ENCODE measurements around the gene PPP6R3. TPM values are rescaled to one million over a fixed set of nuclear protein-coding genes. Genes with fewer than 3 reads are reported as not detected.
"Not testable (repeated sequence)": the region's sequence is repeated elsewhere in the genome, so short reads cannot be mapped to it uniquely, and the experiment has no call there.

PPP6R3 gene
- total RNA-seq, 1 donor from 2014 or later, result 81.3 TPM

DNA sequence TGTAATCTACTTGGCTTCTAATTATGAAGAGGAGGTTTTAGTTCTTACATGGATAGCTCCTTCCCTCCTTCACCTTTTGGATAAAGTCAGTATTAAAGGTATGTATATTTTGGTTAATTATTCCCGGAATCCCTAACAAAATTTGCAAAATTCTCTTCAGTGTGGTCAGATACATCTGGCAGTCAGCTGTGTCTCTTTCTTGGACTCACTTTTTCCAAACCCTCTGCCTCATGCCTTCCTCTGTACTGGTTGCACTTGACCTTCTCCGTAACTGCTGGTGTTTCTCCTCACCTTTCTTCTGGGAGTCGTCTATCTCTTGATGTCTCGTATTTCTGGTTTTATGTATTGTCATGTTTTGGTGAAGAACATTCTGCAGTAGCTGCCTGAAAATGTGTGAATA, 62.5 kb downstream of the PPP6R3 start:
- no peak for DNase-seq (ENCODE audit: low spot score)

DNA sequence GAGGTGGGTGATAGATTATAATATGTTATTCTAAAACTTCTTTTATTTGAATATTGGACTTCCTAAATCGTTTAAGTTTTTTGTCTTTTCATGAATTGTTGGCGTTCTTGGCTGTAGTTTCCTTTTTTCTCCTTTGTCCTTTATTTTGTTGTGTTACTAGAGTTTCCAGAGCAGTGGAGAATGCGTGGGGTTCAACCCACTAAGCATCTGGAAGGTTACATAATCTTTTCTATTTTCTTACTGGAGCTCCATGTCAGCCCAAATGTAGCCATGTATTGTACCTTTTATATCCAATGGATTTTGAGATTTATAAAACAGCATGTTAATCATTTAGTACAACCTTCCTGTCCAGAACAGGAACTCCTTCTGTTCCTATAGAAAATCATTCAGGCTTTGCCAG, 63.2 kb downstream of the PPP6R3 start:
- DNase-seq (ENCODE audit: low spot score), result no peak

DNA sequence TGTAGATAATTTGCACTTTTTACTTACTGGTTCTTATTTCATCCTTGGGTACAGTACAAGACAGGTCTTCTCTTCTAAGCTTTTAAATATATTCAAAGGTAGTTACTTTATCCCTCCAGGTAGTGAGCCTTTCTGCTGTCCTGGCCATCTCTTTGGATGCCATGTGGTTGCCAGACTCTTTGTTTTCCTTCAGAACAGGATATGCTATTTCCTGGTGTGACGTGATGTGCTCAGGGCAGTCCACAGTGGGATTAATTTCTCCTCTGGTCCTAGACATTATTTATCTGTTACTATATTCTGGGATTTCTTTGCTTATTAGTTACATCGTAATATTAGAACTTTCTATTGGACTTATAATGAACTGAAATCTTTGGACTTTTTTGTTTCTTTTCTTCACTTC, 63.7 kb downstream of the PPP6R3 start:
- no peak for DNase-seq (ENCODE audit: low spot score)

DNA sequence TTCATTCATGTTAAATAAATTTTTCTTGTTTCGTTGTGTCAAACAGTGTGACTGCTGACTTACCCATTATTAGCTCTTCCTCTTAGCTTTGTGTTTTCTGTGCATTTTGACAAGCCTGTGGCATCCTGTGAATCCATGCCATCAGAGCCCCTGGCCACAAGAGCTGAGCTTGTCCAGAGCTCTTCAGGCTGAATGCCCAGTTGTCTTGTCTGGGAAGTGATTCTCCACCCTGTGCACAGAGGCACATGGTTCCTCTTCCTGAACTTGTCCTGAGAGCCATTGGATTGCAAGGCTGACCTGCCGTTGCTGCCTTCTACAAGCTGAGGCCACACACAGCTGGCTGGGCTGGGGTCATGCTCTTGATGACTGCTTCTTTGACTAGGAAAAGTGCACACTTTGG, 64.1 kb downstream of the PPP6R3 start:
- no peak for DNase-seq (ENCODE audit: low spot score)

DNA sequence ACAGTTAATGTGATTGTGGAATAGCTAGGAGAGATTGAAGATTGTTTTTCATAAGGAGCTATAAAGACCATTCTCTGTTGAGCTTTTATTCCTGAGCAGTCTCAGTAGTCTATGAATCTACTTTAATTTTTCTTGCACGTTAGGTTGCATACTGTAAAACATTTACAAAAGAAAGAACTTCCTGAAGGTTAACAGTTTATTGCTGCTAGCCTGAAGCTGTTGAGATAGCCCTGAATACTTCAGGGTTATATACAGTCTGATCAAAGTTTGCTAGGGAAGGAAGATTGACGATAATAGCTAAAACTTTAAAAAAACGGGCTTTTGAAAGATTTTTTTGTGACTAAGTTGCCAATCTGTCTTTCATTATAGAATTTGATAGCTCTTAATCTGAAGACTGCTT, 64.8 kb downstream of the PPP6R3 start:
- DNase-seq (ENCODE audit: low spot score), result no peak

DNA sequence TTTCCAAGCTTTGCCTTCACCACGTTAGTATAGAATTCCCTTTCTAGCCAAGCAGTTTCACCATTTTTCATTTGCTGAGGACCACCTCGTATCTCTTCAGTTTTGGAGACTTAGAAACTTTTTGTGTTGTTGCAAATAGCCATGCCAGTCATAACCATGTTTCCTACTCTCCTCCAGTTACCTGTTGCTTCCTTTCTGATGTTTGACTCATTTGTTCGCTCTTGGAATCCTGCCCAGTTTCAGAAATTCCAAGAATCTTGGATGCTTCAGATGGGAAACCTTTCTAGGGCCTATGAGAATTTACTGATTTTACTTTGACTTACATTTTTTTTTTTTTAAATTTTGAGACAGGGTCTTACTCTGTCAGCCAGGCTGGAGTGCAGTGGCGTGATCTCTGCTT, 65.4 kb downstream of the PPP6R3 start:
- DNase-seq (ENCODE audit: low spot score), result no peak

DNA sequence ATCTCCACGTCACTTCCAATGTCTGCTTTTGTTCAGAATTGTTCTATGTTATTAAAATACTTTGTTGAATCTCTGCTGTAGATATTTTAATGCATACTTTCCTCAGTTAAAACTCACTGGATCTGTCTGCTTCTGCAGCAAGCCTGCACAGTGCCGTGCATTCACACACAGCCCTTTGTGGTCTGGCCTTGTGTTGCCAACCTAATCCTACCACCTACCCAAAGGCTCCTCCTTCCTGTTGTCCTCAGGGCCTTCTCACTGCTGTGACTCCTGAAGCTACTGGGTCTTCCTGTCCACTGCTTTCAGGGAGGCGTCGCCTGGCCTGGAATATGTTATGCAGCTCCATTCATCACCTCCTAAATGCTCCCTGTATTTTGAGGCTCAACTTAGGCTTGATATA, 67.0 kb downstream of the PPP6R3 start:
- no peak for DNase-seq (ENCODE audit: low spot score)

DNA sequence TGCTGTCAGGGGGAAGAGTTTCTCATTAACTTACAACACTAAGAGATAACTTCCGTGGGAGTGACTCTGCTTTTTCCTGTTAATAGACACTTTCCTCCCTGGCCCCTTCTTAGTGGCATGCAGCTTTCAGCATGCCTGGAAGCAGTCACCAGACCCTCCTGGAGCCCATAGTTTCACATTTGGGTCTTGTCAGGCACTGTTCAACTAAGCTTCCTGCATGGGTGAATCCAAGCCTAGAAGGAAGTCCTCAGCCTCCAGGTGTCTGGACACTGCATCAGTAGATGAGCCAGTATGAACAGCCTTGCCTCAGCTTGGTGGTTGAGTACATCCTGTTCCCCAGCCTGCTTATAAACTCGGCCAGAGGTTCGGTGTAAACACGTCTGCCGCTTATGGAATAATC, 68.1 kb downstream of the PPP6R3 start:
- DNase-seq (ENCODE audit: low spot score), result no peak

DNA sequence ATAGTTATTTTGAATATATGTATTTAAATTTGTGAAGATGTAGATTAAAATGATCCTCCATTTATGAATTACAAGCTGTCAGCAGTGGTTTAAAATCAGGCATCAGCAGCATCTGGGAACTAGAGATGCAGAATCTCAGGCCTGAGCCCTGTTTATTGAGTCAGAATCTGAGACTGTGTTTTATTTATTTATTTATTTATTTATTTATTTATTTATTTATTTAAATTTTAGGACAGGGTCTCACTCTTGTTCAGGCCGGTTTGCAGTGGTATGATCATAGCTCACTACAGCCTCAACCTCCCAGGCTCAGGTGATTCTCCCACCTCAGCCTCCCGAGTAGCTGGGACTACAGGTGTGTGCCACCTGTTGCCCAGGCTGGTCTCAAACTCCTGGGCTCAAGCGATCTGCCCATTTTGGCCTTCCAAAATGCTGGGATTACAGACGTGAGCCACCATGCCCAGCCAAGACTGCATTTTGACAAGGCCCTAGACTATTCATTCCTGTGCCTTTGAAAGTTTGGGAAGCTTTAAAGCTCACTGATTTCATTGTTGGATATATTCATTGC, 70.7 kb downstream of the PPP6R3 start:
- DNase-seq (ENCODE audit: low spot score), result no peak

DNA sequence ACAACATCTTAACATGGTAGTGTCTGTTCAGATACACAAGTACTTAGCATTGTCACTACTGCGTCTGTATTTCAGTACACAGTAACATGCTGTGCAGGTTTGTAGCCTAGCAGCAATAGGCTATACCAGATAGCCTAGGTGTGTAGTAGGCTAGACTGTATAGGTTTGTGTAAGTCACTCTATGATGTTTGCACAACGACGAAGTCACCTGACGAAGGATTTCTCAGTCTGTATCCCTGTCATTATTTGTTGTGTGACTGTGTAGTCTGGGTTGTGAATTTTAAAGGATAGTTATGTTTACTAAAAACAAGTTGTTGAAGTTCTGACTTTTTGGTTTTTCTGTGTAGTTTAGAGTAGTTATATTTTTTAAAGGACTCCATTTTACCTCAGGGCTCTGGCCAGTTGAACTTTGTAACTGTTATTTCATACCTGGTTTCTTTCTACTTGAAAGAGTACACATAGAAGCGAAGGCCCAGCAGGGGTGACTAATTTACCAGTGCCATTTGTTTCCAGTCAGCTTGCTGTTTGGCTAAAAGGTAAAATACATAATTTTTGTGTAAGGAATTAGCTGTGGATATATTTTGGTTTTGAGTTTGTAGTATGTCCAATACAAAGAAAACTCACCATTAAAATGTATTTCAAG, 72.3 kb downstream of the PPP6R3 start:
- no peak for DNase-seq (ENCODE audit: low spot score)

DNA sequence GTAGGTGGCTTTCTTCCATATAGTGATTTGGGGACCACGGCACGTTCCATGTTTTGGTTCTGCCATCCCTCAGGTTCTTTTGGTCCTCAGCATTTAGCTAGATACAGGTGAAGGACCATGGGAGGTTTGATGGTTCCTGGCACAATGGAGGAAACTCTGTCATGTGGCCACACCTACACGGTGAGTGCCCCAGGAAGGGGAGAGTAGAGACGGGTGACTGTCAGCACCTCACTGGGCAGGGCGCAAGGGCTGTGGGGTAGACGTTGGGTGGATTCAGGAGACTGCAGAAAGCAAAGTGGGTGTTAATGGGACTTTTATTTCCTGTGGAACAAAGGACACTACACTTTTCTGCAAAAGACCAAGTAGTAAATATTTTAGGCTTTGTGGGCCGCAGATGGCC, 73.4 kb downstream of the PPP6R3 start:
- no peak for DNase-seq (ENCODE audit: low spot score)

DNA sequence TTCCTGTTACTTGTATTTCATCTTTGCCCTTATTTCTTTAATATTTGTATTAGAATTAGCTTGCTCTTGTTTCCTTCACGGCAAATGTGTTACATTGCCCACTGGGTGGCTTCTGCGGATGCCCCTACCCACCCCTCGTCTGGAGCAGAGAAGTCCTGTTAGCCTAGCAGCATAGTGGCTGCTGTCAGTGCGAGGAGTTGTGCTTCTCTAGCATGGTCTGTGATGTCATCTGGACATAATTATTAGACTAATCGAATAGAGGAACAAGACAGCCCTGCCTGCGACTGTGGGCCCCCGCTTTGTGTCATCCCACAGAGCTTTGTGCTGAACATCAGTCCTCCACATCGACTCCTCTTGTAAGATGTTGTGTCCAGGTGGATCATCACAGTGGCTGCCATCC, 74.5 kb downstream of the PPP6R3 start:
- DNase-seq (ENCODE audit: low spot score), result no peak

DNA sequence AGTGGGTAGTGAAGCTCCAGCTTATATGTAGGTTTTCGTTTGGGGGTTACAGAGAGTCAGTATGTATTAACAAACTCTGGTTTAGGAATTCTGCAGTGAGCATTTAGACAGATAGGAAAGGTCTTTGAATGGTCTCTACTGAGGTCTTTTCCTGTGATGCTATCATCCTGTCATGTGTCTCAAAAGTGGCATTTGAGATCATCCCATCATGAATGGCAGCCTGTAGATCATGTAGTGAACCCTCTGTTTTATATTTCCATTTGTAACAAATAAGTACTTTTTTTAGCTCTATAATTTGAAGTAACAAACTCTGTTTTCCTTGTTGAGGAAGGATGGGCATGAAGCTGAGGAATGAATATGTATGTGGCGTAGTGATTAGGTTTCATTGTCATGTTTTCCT, 76.2 kb downstream of the PPP6R3 start:
- no peak for DNase-seq (ENCODE audit: low spot score)

DNA sequence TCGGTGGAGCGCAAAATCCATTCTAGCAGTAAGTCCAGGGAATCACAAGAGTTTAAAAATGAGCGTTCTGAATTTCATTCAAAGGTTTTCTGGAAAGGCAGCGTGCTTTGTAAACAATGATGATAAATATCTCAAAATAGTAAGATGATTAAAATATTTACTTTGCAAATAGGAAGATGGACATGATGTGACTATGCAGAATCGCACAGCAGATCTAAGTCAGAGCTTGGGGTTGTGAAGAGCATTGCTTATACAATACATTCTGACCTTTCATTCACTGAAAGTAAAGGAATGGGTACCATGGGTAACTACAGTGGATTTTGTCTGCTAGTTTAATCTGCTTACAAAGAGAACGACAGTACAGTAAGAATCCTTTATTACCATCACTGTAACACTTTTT, 77.5 kb downstream of the PPP6R3 start:
- DNase-seq (ENCODE audit: low spot score), result no peak

DNA sequence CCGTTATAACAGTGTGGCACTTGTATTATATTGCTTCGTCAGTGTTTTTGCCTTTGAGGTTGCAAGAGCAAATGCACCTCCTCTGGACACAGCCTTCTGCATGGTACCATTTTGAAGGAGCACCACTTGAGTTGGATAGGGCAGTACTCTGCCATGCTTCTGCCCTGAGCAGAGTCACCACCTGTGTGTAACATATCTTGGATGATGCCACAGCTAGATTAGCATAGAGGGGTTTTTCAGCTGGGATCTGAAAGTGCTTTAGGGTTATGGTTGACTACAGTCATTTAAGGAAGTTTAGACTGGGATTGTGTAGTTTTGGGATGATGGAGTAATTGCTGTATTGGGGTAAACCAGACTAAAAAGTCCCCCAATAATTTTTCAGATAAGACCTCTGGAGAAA, 78.8 kb downstream of the PPP6R3 start:
- no peak for DNase-seq (ENCODE audit: low spot score)

DNA sequence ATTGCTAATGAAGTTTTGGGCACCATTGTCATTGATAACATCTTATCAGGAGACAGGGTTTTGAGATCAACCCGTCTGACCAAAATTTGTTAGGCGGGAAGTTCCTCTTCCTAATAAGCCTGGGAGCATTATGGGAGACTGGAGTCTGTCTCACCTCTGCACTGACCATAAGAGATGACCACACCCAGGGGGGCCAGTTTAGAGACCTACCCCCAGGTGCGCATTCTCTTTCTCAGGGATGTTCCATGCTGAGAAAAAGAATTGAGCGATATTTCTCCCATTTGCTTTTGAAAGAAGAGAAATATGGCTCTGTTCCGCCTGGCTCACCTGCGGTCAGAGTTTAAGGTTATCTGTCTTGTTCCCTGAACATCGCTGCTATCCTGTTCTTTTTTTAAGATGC, 80.0 kb downstream of the PPP6R3 start:
- not testable (repeated sequence) for DNase-seq (ENCODE audit: low spot score)

DNA sequence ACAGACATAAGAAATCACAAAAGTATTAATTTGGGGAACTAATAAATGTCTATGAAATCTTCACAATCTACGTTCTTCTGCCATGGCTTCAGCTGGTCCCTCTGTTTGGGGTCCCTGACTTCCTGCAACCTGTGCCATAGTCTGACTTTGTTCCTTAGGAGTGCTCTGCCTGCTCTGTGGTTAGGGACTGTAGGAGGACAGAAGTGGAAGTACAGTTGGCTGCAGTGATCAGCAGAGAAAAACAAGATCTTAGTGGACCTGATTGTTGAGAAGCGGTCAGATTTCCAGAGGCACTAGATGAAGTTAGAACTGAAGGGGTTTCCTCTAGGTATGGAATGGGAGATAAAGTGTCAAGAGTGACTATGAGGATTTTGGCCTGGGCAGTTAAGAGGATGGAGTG, 80.6 kb downstream of the PPP6R3 start:
- DNase-seq (ENCODE audit: low spot score), result no peak

DNA sequence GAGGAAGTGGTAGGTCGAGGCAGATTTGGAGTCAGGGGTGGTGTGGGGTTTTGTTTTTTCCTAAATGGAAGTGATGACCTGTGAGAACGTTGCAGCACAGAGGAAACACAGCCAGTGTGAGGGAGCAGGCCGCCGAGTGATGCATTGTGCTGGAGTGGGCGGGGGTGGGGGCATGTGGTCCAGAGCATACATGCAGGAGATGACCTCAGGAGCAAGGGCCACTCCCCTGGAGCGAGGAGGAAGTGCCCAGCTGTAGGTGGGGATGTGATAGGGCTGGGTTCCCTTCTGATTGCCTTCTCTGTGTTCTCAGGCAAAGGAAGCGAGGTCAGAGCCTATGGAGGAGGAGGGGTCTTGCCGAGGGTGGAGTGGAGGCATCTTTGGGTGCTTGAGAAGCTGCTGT, 81.4 kb downstream of the PPP6R3 start:
- DNase-seq (ENCODE audit: low spot score), result no peak

DNA sequence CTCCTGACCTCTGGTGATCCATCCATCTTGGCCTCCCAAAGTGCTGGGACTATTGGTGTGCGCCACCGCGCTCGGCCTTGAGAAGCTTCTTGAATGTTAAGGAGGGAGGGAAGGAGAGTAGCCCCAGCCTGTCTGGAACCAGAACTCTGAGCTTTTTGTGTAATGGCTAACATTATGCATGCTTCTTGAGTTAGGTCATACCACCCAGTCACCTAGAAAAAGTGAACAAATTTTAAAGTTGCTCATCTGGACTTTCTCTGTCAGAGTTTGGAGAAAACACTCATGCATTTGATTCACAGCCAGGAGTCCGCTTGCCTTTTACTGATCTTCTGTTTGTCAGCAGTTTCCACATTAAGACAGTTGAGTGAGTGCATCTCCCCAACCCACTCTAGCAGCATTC, 82.1 kb downstream of the PPP6R3 start:
- no peak for DNase-seq (ENCODE audit: low spot score)

DNA sequence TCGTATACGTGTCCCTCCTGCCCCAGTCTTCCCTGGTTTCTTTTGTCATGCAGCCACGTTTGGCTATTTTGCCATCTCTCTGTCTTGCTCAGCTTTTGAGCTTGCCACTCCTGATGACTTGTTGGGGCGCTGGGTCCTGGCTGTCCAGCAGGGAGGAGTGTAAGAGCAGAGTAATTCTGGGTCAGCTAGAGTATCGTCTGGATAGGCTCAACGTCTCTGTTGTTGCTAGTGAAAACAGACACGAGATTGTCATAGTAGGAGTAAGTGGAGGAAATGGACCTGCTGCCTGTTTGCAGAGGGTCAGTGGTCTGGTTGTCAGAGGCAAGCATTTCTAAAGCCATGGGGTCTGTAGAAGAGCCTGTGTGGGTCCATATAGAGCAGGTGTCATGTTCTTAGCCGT, 83.0 kb downstream of the PPP6R3 start:
- DNase-seq (ENCODE audit: low spot score), result no peak

DNA sequence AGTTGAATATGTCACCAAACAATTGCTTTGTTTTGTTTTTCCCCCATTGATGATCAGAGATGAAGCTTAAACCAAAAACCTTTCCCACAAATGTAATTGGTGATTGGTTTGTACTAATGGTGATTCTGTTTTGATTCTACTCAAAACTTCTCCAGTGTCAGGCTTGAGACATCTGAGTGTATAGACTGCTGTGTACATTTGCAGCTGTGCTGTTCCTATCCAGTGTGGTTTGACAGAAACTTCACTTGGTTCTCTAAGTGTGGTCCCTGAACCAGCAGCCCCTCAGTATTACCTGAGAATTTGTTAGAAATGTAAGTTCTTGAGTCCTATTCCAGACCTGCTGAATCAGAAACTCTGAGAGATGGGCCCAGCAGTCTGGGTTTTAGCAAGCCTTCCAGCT, 84.8 kb downstream of the PPP6R3 start:
- DNase-seq (ENCODE audit: low spot score), result no peak

DNA sequence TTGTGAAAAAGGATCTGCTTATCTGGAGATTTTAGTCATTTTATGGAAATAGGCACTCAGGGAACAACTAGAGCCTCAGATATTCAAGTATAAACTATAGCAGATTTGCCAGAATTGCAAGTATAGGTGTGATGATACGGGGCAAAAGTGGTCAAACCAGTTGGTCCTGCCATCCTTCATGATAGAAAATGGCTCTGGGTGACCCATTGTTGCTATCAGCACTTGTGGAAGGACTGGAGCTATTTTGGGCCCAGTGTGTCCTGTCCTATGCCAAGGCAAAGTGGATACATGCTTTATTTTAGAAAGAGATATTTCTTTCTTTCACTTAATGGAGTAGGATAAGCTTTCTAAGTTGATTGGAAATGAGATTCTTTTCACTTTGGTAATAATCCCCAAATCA, 85.2 kb downstream of the PPP6R3 start:
- no peak for DNase-seq (ENCODE audit: low spot score)

DNA sequence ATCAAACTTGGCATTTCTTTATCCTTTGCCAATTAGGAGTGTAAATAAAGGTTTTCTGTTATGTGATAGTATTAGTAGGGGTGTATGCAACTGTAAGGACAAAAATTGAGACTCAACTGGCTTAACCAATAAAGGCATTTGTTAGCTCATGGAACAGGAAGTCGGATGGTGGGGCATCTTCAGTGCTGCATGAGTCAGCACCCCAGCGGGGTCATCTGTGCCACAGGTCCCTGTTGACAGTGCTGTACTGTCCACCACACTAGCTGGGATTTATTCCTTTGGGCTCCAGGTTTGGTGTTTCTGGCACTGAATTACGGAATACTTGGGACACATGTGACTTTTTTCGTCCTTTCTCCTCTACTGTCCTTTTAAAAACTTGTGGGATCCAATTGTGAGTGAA, 86.0 kb downstream of the PPP6R3 start:
- DNase-seq (ENCODE audit: low spot score), result no peak
